CD14-positive monocyte (primary cell): ENCODE measurements around the gene HSPA1L. TPM values are rescaled to one million over a fixed set of nuclear protein-coding genes. Genes with fewer than 3 reads are reported as not detected.
"Not testable (repeated sequence)": the region's sequence is repeated elsewhere in the genome, so short reads cannot be mapped to it uniquely, and the experiment has no call there.

Source experiments
- DNase-seq, 3 donors: peaks; one replicate each; pipeline ENCODE4 v3.0.0-alpha.2; 2011 to 2022
- H2AFZ ChIP-seq: 2 replicates; pipeline ENCODE4 v1.6.0; 2012; ENCODE audit warnings: mild to moderate bottlenecking, low read depth, low read length, inconsistent platforms; ENCODE audit not compliant: insufficient read depth, poor library complexity, severe bottlenecking
- H3K27ac ChIP-seq, 2 donors: 1 replicate in 1 of 2; 2 replicates in 1 of 2; pipeline ENCODE4 v1.5.1; 2012 to 2013; ENCODE audit warnings: low read length in 2 of 2, control low read depth in 1 of 2, inconsistent platforms in 1 of 2, low read depth in 1 of 2, mild to moderate bottlenecking in 1 of 2
- H3K27me3 ChIP-seq, 2 donors: one replicate each; pipeline versions ENCODE4 v1.6.0 to v1.6.1; 2011 to 2013; ENCODE audit warnings: low read length in 2 of 2; ENCODE audit not compliant: control insufficient read depth in 2 of 2, insufficient read depth in 2 of 2
- H3K36me3 ChIP-seq, 2 donors: replicated peaks in 1 of 2; 1 replicate in 1 of 2; 2 replicates in 1 of 2; pipeline versions ENCODE4 v1.5.1 to v1.6.1; 2012 to 2013; ENCODE audit warnings: low read length in 2 of 2, control low read depth in 1 of 2, inconsistent platforms in 1 of 2, mild to moderate bottlenecking in 1 of 2; ENCODE audit not compliant: insufficient read depth in 2 of 2, control insufficient read depth in 1 of 2
- H3K4me1 ChIP-seq, 2 donors: 1 replicate in 1 of 2; 2 replicates in 1 of 2; pipeline versions ENCODE4 v1.5.1 to v1.6.1; 2012 to 2013; ENCODE audit warnings: low read length in 2 of 2, control low read depth in 1 of 2, inconsistent platforms in 1 of 2, mild to moderate bottlenecking in 1 of 2, moderate library complexity in 1 of 2; ENCODE audit not compliant: insufficient read depth in 2 of 2, control insufficient read depth in 1 of 2
- H3K4me2 ChIP-seq: replicated peaks from 2 replicates; pipeline ENCODE3; 2012; ENCODE audit warnings: low read length, moderate library complexity, mild to moderate bottlenecking; ENCODE audit not compliant: poor library complexity, severe bottlenecking; ENCODE audit errors: extremely low read depth
- H3K4me3 ChIP-seq, 3 experiments: fragments of 200-600 bp in 1 of 3; sonication (generic) in 1 of 3; replicated peaks in 1 of 3; 1 replicate in 2 of 3; 2 replicates in 1 of 3; pipeline ENCODE4 v1.5.1; 2011 to 2013; ENCODE audit warnings: low read length in 3 of 3, mild to moderate bottlenecking in 3 of 3, control low read depth in 2 of 3, low read depth in 2 of 3, inconsistent platforms in 1 of 3, moderate library complexity in 1 of 3
- H3K79me2 ChIP-seq: 2 replicates; pipeline ENCODE4 v1.6.0; 2012; ENCODE audit warnings: mild to moderate bottlenecking, control low read depth, inconsistent platforms, low read length, moderate library complexity; ENCODE audit not compliant: insufficient read depth
- H3K9ac ChIP-seq: 2 replicates; pipeline ENCODE4 v1.6.0; 2017; ENCODE audit warnings: low read length, mild to moderate bottlenecking; ENCODE audit not compliant: insufficient read depth, poor library complexity, severe bottlenecking
- H3K9me3 ChIP-seq, 2 donors: replicated peaks in 1 of 2; 1 replicate in 1 of 2; 2 replicates in 1 of 2; pipeline versions ENCODE4 v1.5.1 to v1.6.1; 2012 to 2013; ENCODE audit warnings: low read length in 2 of 2, control low read depth in 1 of 2; ENCODE audit not compliant: control insufficient read depth in 1 of 2, insufficient read depth in 1 of 2
- H4K20me1 ChIP-seq: 2 replicates; pipeline ENCODE4 v1.6.0; 2012; ENCODE audit warnings: mild to moderate bottlenecking, low read length, control low read depth, moderate library complexity; ENCODE audit not compliant: insufficient read depth
- H3K27ac Mint-ChIP-seq, 7 donors: one replicate each; pipeline ENCODE4 v1.8.0; 2020; ENCODE audit warnings: mild to moderate bottlenecking in 7 of 7, mixed read lengths in 7 of 7, moderate library complexity in 6 of 7, inconsistent platforms in 2 of 7
- H3K27me3 Mint-ChIP-seq, 3 donors: one replicate each; pipeline ENCODE4 v1.8.0; 2021 to 2022; ENCODE audit warnings: low read depth in 3 of 3, mild to moderate bottlenecking in 3 of 3, mixed read lengths in 3 of 3, moderate library complexity in 3 of 3, inconsistent platforms in 1 of 3
- H3K36me3 Mint-ChIP-seq, 2 donors: one replicate each; pipeline ENCODE4 v1.8.0; 2020; ENCODE audit warnings: mixed read lengths in 2 of 2, inconsistent platforms in 1 of 2, mild to moderate bottlenecking in 1 of 2
- H3K4me1 Mint-ChIP-seq: one replicate; pipeline ENCODE4 v1.8.0; 2020; ENCODE audit warnings: mild to moderate bottlenecking, mixed read lengths
- H3K4me3 Mint-ChIP-seq, 2 donors: one replicate each; pipeline ENCODE4 v1.8.0; 2020; ENCODE audit warnings: mild to moderate bottlenecking in 2 of 2, mixed read lengths in 2 of 2, moderate library complexity in 1 of 2
- H3K9me3 Mint-ChIP-seq, 7 donors: one replicate each; pipeline ENCODE4 v1.8.0; 2020 to 2022; ENCODE audit warnings: mixed read lengths in 7 of 7, mild to moderate bottlenecking in 6 of 7, moderate library complexity in 6 of 7, inconsistent platforms in 2 of 7
- CTCF ChIP-seq: fragments of 200-600 bp; IDR thresholded peaks from one replicate; pipeline ENCODE4 v1.8.0; 2022; ENCODE audit warnings: antibody characterized with exemption, mild to moderate bottlenecking
- WGBS: methylation state at CpG from one replicate; pipeline ENCODE4 v1.1.5; 2013; ENCODE audit warnings: missing lambda C conversion rate; ENCODE audit not compliant: insufficient coverage; 5-methylcytosine and 5-hydroxymethylcytosine counted together
- intact Hi-C, 2 donors: fragments of 100-400 bp; cut with micrococcal nuclease; formaldehyde crosslinking; loops; one replicate each; pipeline versions ENCODE4 v1.15.0 to v1.15.1; 2023
- polyA plus RNA-seq, 3 donors: library from polyadenylated mRNA; depleted of rRNA in 1 of 3; unstranded in 2 of 3; stranded (reverse) in 1 of 3; fragments of 300-500 nt in 2 of 3; fragments of >200 nt in 1 of 3; fragmentation: Illumina TruSeq in 2 of 3; gene quantifications; 1 replicate in 2 of 3; 2 replicates in 1 of 3; pipeline ENCODE4 v1.2.3, GENCODE V29; 2012 to 2021

HSPA1L gene
- polyA plus RNA-seq, 3 donors = 0.53 to 0.72 (median 0.55) TPM

GRCh38 chr6:31864123-31864562 is 49.1 kb upstream of the HSPA1L start:
- Histone ChIP-seq H3K36me3 (peaks cover 18 to 24% of the 10 kb centered on the region in 2 donors), H2AFZ (peak overlapping the region; percentile 83), H3K27ac (peak overlapping the region in 1 of 2 donors; percentile 72), H3K4me3 (peak overlapping the region; percentile 69 to 85 (median 69)), H3K79me2 (peaks cover 16% of the 10 kb centered on the region), H3K9ac (peak overlapping the region; percentile 72), H3K4me2 (peak overlapping the region; percentile 84), H3K4me1 (peaks cover 22 to 28% of the 10 kb centered on the region in 2 donors)
- Mint-ChIP-seq H3K4me3 (peak overlapping the region; percentile 94 to 97), H3K36me3 (peaks cover 18 to 24% of the 10 kb centered on the region in 2 donors), H3K4me1 (peaks cover 23% of the 10 kb centered on the region), H3K27ac (peak overlapping the region in 6 of 7 donors; percentile 93 to 98 (median 96))
- not testable (repeated sequence) for H3K27me3 Mint-ChIP-seq, H3K27me3 ChIP-seq, H3K9me3 Mint-ChIP-seq, H4K20me1 ChIP-seq, H3K9me3 ChIP-seq, DNase-seq
- 10% methylated on average over 8 of the region's 16 CpGs for WGBS
- TF ChIP-seq CTCF = peak; percentile 2
- intact Hi-C loops = loop anchor here (5.0 to 10.0 kb wide), 2 partner anchors 33 to 319 kb away; partner anchors contain the start of genes ATP6V1G2 (in 1 of the 2), DDX39B (in 1 of the 2), EHMT2 (in 1 of the 2) and NFKBIL1 (in 1 of the 2)

DNA sequence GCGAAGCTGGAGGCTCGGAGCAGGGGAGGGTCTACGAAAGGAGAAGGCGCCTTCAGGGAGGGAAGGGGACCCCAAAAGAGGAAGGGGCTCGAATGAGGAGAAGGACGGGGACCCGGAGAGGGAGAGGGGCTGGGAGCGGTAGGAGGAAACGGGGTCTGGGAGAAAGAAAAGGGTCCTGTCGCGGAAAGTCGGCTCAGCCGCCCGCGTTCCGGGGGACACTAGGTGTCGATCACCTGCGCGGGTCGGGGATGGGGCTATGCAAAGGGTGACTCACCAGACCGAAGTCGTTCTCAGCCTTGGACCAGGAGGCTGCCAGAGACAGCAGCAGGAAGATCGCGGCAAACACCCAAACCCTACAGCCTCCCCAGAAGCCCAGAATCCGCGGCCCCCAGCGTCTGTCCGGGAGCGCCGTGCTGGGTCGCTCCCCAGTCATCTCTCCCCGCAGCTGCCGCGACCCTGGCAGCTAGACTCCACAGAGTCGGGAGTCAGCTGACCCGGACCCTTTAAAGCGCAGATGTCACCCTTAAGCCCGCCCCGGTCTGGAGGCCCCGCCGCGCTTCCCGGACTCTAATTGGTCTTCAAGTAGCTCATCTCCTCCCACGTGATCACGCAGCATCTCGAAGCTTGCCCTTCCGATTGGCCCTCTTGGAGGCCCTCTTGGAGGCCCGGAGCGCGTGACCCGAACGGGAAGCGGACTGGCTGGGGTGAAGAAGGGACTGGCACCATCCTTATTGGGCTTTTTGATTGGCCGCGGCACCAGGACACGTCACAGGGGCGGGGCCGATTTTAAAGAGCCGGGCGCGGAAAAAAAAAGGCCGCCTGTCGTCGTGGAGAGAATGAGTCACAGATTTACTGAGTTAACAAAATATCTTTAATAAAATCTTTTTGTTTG is 47.5 kb upstream of the HSPA1L start, which contains the start of gene NEU1:
NEU1 (minus strand) TSS at position 478 of the 892 bp plus-strand sequence; CDS start at position 433, 45 bp downstream.
- DNase-seq = peak; percentile 100
- H3K9me3 ChIP-seq = no peaks in the 10 kb centered on the region
- WGBS = under 1% methylated on average over 55 of the region's 64 CpGs
- peak within 1 kb of the TSS; percentile 83 for H2AFZ ChIP-seq
- peaks cover 0 to 2% (median 2%) of the 10 kb centered on the region in 3 donors for H3K27me3 Mint-ChIP-seq
- peaks cover 0 to 2% (median 0%) of the 10 kb centered on the region in 7 donors for H3K9me3 Mint-ChIP-seq
- no peak for TF ChIP-seq CTCF
- H3K4me2 ChIP-seq = peak within 1 kb of the TSS; percentile 84
- H4K20me1 ChIP-seq = peaks cover 6% of the 10 kb centered on the region
- peaks cover 22 to 28% of the 10 kb centered on the region in 2 donors for H3K4me1 ChIP-seq
- H3K27ac Mint-ChIP-seq = peak within 1 kb of the TSS; percentile 93 to 98 (median 96)
- H3K79me2 ChIP-seq = peaks cover 16% of the 10 kb centered on the region
- peak within 1 kb of the TSS; percentile 69 to 97 (median 85) for H3K4me3 ChIP-seq
- intact Hi-C loops = loop anchor here (2.0 to 10.0 kb wide), 3 partner anchors 26 to 318 kb away; partner anchors contain the start of genes ATP6V1G2 (in 1 of the 2), DDX39B (in 1 of the 2), EHMT2 (in 1 of the 2) and NFKBIL1 (in 1 of the 2)
- peak within 1 kb of the TSS; percentile 72 to 89 for H3K27ac ChIP-seq
- peak within 1 kb of the TSS; percentile 94 to 98 for H3K4me3 Mint-ChIP-seq
- H3K36me3 ChIP-seq = peaks cover 30 to 37% of the 10 kb centered on the region in 2 donors
- H3K4me1 Mint-ChIP-seq = peaks cover 23% of the 10 kb centered on the region
- no peaks in the 10 kb centered on the region for H3K27me3 ChIP-seq
- H3K9ac ChIP-seq = peak within 1 kb of the TSS; percentile 83
- H3K36me3 Mint-ChIP-seq = peaks cover 27 to 39% of the 10 kb centered on the region in 2 donors
